ENCODE data around the gene AFDN. TPM values are rescaled to one million over a fixed set of nuclear protein-coding genes. Genes with fewer than 3 reads are reported as not detected.

AFDN gene
- total RNA-seq, 4 donors from 2014 or later, result 134 to 179 (median 144) TPM

- TF ChIP-seq CTCF (IDR thresholded peaks at IDR 0.05), result no peak
- no peak for TF ChIP-seq POLR2A (IDR thresholded peaks at IDR 0.05)
- TF ChIP-seq EP300 (IDR thresholded peaks at IDR 0.05), result no peak
- 90 to 92% methylated on average over 11 of the region's 11 CpGs for WGBS, 2 donors
- H3K9me3 ChIP-seq, result no peaks in the 10 kb centered on the region
- no peaks in the 10 kb centered on the region for H3K27me3 ChIP-seq
- H3K4me1 ChIP-seq, result no peaks in the 10 kb centered on the region
- no peak overlapping the region for H3K27ac ChIP-seq
- H3K36me3 ChIP-seq, result peaks cover 0 to 61% (median 10%) of the 10 kb centered on the region in 3 donors
- no peak overlapping the region for H3K4me3 ChIP-seq
- DNase-seq (ENCODE audit: low spot score in 2 of 2), result no peak
Observed at GRCh38 chr6:167946007-167946406, 119.3 kb downstream of the AFDN start.

GRCh38 chr6:167946604-167947003 is 119.9 kb downstream of the AFDN start:
- no peak for DNase-seq (ENCODE audit: low spot score in 2 of 2)
- Histone ChIP-seq H3K27ac (no peak overlapping the region), H3K36me3 (peaks cover 0 to 67% (median 10%) of the 10 kb centered on the region in 3 donors), H3K9me3 (no peaks in the 10 kb centered on the region), H3K27me3 (no peaks in the 10 kb centered on the region), H3K4me3 (no peak overlapping the region), H3K4me1 (no peaks in the 10 kb centered on the region)
- WGBS, 2 donors, result 69 to 72% methylated on average over 5 of the region's 5 CpGs
- TF ChIP-seq CTCF (IDR thresholded peaks at IDR 0.05) (no peak), POLR2A (IDR thresholded peaks at IDR 0.05) (no peak), EP300 (IDR thresholded peaks at IDR 0.05) (no peak)

GRCh38 chr6:167947716-167948115 is 121.0 kb downstream of the AFDN start:
- Histone ChIP-seq H3K9me3 (no peaks in the 10 kb centered on the region), H3K27me3 (no peaks in the 10 kb centered on the region), H3K4me1 (no peaks in the 10 kb centered on the region), H3K36me3 (peaks cover 0 to 74% (median 10%) of the 10 kb centered on the region in 3 donors), H3K4me3 (no peak overlapping the region), H3K27ac (no peak overlapping the region)
- TF ChIP-seq CTCF (IDR thresholded peaks at IDR 0.05), result no peak
- no peak for TF ChIP-seq EP300 (IDR thresholded peaks at IDR 0.05)
- no peak for TF ChIP-seq POLR2A (IDR thresholded peaks at IDR 0.05)
- no peak for DNase-seq (ENCODE audit: low spot score in 2 of 2)
- 92 to 97% methylated on average over 1 of the region's 1 CpG for WGBS, 2 donors

- TF ChIP-seq EP300 (IDR thresholded peaks at IDR 0.05), result no peak
- 76 to 77% methylated on average over 4 of the region's 4 CpGs for WGBS, 2 donors
- Histone ChIP-seq H3K27ac (no peak overlapping the region), H3K9me3 (no peaks in the 10 kb centered on the region), H3K36me3 (peaks cover 0 to 66% (median 9%) of the 10 kb centered on the region in 3 donors), H3K4me3 (no peak overlapping the region), H3K4me1 (no peaks in the 10 kb centered on the region), H3K27me3 (no peaks in the 10 kb centered on the region)
- DNase-seq (ENCODE audit: low spot score in 2 of 2), result no peak
Observed at GRCh38 chr6:167948716-167949115, 122.0 kb downstream of the AFDN start.

- Histone ChIP-seq H3K9me3 (no peaks in the 10 kb centered on the region), H3K4me3 (no peak overlapping the region), H3K36me3 (peaks cover 0 to 61% (median 4%) of the 10 kb centered on the region in 3 donors), H3K4me1 (no peaks in the 10 kb centered on the region), H3K27ac (no peak overlapping the region), H3K27me3 (no peaks in the 10 kb centered on the region)
- no peak for DNase-seq (ENCODE audit: low spot score in 2 of 2)
- 75 to 80% methylated on average over 7 of the region's 7 CpGs for WGBS, 2 donors
- TF ChIP-seq EP300 (IDR thresholded peaks at IDR 0.05), result no peak
- no peak for TF ChIP-seq POLR2A (IDR thresholded peaks at IDR 0.05)
- TF ChIP-seq CTCF (IDR thresholded peaks at IDR 0.05), result no peak
Observed at GRCh38 chr6:167949121-167949684, 122.5 kb downstream of the AFDN start.
